ENCODE measurements around the gene KDM1A. TPM values are rescaled to one million over a fixed set of nuclear protein-coding genes. Genes with fewer than 3 reads are reported as not detected.

KDM1A gene
- total RNA-seq, 1 donor from 2014 or later = 52.3 TPM

GRCh38 chr1:23026568-23026967, 7.3 kb downstream of the KDM1A start:
- intact Hi-C loops (cut with DNase I) = no loop called here
- DNase-seq (ENCODE audit: extremely low spot score in 2 of 2) = no peak
- Histone ChIP-seq H3K4me3 (no peak overlapping the region), H3K4me1 (peaks cover 26% of the 10 kb centered on the region), H3K27me3 (no peaks in the 10 kb centered on the region), H3K36me3 (no peaks in the 10 kb centered on the region), H3K27ac (no peak overlapping the region), H3K9me3 (no peaks in the 10 kb centered on the region)
- TF ChIP-seq POLR2AphosphoS5 (IDR thresholded peaks at IDR 0.05; ENCODE audit: insufficient read depth in 1 of 2, low read depth in 1 of 2) = no peak
- TF ChIP-seq CTCF (IDR thresholded peaks at IDR 0.05) = no peak
- TF ChIP-seq POLR2A (IDR thresholded peaks at IDR 0.05) = no peak

GRCh38 chr1:23027352-23027907, 8.2 kb downstream of the KDM1A start:
- H3K4me1 ChIP-seq = peaks cover 26% of the 10 kb centered on the region
- intact Hi-C loops (cut with DNase I) = no loop called here
- no peak overlapping the region for H3K4me3 ChIP-seq
- no peak for DNase-seq (ENCODE audit: extremely low spot score in 2 of 2)
- TF ChIP-seq POLR2AphosphoS5 (IDR thresholded peaks at IDR 0.05; ENCODE audit: insufficient read depth in 1 of 2, low read depth in 1 of 2) (no peak), POLR2A (IDR thresholded peaks at IDR 0.05) (no peak), CTCF (IDR thresholded peaks at IDR 0.05) (no peak)
- H3K27me3 ChIP-seq = no peaks in the 10 kb centered on the region
- H3K27ac ChIP-seq = no peak overlapping the region
- H3K9me3 ChIP-seq = no peaks in the 10 kb centered on the region
- no peaks in the 10 kb centered on the region for H3K36me3 ChIP-seq

- no peaks in the 10 kb centered on the region for H3K36me3 ChIP-seq
- no peak overlapping the region for H3K27ac ChIP-seq
- H3K27me3 ChIP-seq = no peaks in the 10 kb centered on the region
- H3K4me1 ChIP-seq = peaks cover 26% of the 10 kb centered on the region
- intact Hi-C loops (cut with DNase I) = no loop called here
- H3K4me3 ChIP-seq = no peak overlapping the region
- H3K9me3 ChIP-seq = no peaks in the 10 kb centered on the region
- TF ChIP-seq POLR2AphosphoS5 (IDR thresholded peaks at IDR 0.05; ENCODE audit: insufficient read depth in 1 of 2, low read depth in 1 of 2) = no peak
- TF ChIP-seq CTCF (IDR thresholded peaks at IDR 0.05) = no peak
- TF ChIP-seq POLR2A (IDR thresholded peaks at IDR 0.05) = no peak
- DNase-seq (ENCODE audit: extremely low spot score in 2 of 2) = no peak
These were observed 10.1 kb downstream of the KDM1A start for GRCh38 chr1:23029337-23029736.

GRCh38 chr1:23035823-23036452, 16.7 kb downstream of the KDM1A start:
- TF ChIP-seq POLR2A (IDR thresholded peaks at IDR 0.05) (no peak), POLR2AphosphoS5 (IDR thresholded peaks at IDR 0.05; ENCODE audit: insufficient read depth in 1 of 2, low read depth in 1 of 2) (no peak)
- intact Hi-C loops (cut with DNase I) = no loop called here
- Histone ChIP-seq H3K36me3 (no peaks in the 10 kb centered on the region), H3K27ac (no peak overlapping the region), H3K4me3 (no peak overlapping the region), H3K9me3 (no peaks in the 10 kb centered on the region), H3K4me1 (no peaks in the 10 kb centered on the region), H3K27me3 (no peaks in the 10 kb centered on the region)
- no peak for DNase-seq (ENCODE audit: extremely low spot score in 2 of 2)

GRCh38 chr1:23037081-23037740, 17.9 kb downstream of the KDM1A start:
- H3K27ac ChIP-seq = no peak overlapping the region
- no peak overlapping the region for H3K4me3 ChIP-seq
- intact Hi-C loops (cut with DNase I) = no loop called here
- no peak for DNase-seq (ENCODE audit: extremely low spot score in 2 of 2)
- no peaks in the 10 kb centered on the region for H3K27me3 ChIP-seq
- H3K4me1 ChIP-seq = no peaks in the 10 kb centered on the region
- TF ChIP-seq POLR2A (IDR thresholded peaks at IDR 0.05) (no peak), CTCF (IDR thresholded peaks at IDR 0.05) (no peak), POLR2AphosphoS5 (IDR thresholded peaks at IDR 0.05; ENCODE audit: insufficient read depth in 1 of 2, low read depth in 1 of 2) (no peak)
- no peaks in the 10 kb centered on the region for H3K9me3 ChIP-seq
- no peaks in the 10 kb centered on the region for H3K36me3 ChIP-seq
